H1 (cell line): ENCODE measurements around the gene IL24. TPM values are rescaled to one million over a fixed set of nuclear protein-coding genes. Genes with fewer than 3 reads are reported as not detected.

ENCODE experiments used
- CTCF ChIA-PET: fragments of 300-600 bp; sonication (Branson Sonifier 250); formaldehyde crosslinking; loops from one replicate; lab custom pipeline; 2021; ENCODE audit not compliant: partially characterized antibody; lab: Charles Lee
- POLR2A ChIA-PET: fragments of 300-600 bp; sonication (Branson Sonifier 250); formaldehyde crosslinking; loops from one replicate; lab custom pipeline; 2021; ENCODE audit warnings: inconsistent platforms; ENCODE audit not compliant: partially characterized antibody; lab: Charles Lee
- DNase-seq, 2 experiments: peaks; one replicate each; pipeline versions ENCODE4 v3.0.0 to v3.0.0-alpha.2; 2010 to 2022; ENCODE audit warnings: low spot score in 2 of 2, low read depth in 1 of 2, mixed read lengths in 1 of 2
- FAIRE-seq: peaks from 2 replicates; lab custom pipeline; 2011; peaks lifted over from hg19 to GRCh38; lab: Jason Lieb, UNC
- H2AFZ ChIP-seq: 2 replicates; pipeline ENCODE4 v1.8.1; 2012; ENCODE audit warnings: low read length, inconsistent platforms
- H2AK5ac ChIP-seq: 2 replicates; pipeline ENCODE4 v1.6.1; 2013; ENCODE audit warnings: low read depth, low read length
- H2BK120ac ChIP-seq: replicated peaks from 2 replicates; pipeline ENCODE3; 2013; ENCODE audit warnings: low read depth, low read length, inconsistent platforms
- H2BK12ac ChIP-seq: 2 replicates; pipeline ENCODE4 v1.6.1; 2013; ENCODE audit warnings: low read depth, low read length
- H2BK15ac ChIP-seq: 2 replicates; pipeline ENCODE4 v1.6.1; 2013; ENCODE audit warnings: low read length
- H2BK20ac ChIP-seq: 2 replicates; pipeline ENCODE4 v1.6.1; 2013; ENCODE audit warnings: low read length
- H2BK5ac ChIP-seq: 2 replicates; pipeline ENCODE4 v1.6.1; 2013; ENCODE audit warnings: low read depth, low read length
- H3K14ac ChIP-seq: 2 replicates; pipeline ENCODE4 v1.6.1; 2013; ENCODE audit warnings: inconsistent platforms; ENCODE audit not compliant: insufficient read length
- H3K18ac ChIP-seq: 2 replicates; pipeline ENCODE4 v1.6.1; 2013; ENCODE audit warnings: low read length; ENCODE audit errors: extremely low read depth
- H3K23ac ChIP-seq: 2 replicates; pipeline ENCODE4 v1.6.1; 2013; ENCODE audit warnings: inconsistent platforms; ENCODE audit not compliant: insufficient read length
- H3K23me2 ChIP-seq: 2 replicates; pipeline ENCODE4 v1.6.1; 2013; ENCODE audit warnings: low read depth, low read length
- H3K27ac ChIP-seq: 2 replicates; pipeline ENCODE4 v1.6.1; 2011; ENCODE audit warnings: low read depth, low read length, inconsistent platforms
- H3K27me3 ChIP-seq, 4 experiments: replicated peaks in 1 of 4; 1 replicate in 1 of 4; 2 replicates in 3 of 4; pipeline versions ENCODE4 v1.6.1 to v1.8.1; 2011 to 2013; ENCODE audit warnings: low read length in 3 of 4, mild to moderate bottlenecking in 3 of 4, inconsistent platforms in 2 of 4, mixed read lengths in 2 of 4, moderate library complexity in 1 of 4; ENCODE audit not compliant: control insufficient read depth in 3 of 4, insufficient read depth in 3 of 4; ENCODE audit errors: extremely low read depth in 1 of 4
- H3K36me3 ChIP-seq, 4 experiments: 2 replicates each; pipeline versions ENCODE4 v1.6.1 to v1.8.1; 2011 to 2013; ENCODE audit warnings: mild to moderate bottlenecking in 4 of 4, low read length in 3 of 4, moderate library complexity in 2 of 4, control low read depth in 1 of 4, inconsistent platforms in 1 of 4; ENCODE audit not compliant: insufficient read depth in 4 of 4, control insufficient read depth in 2 of 4
- H3K4ac ChIP-seq: replicated peaks from 2 replicates; pipeline ENCODE3; 2013; ENCODE audit warnings: low read length, low read depth, mixed read lengths, inconsistent platforms; ENCODE audit not compliant: insufficient read length
- H3K4me1 ChIP-seq, 4 experiments: replicated peaks in 1 of 4; 1 replicate in 1 of 4; 2 replicates in 3 of 4; pipeline versions ENCODE4 v1.6.1 to v1.8.1; 2011 to 2013; ENCODE audit warnings: low read length in 3 of 4, inconsistent platforms in 2 of 4, mixed read lengths in 1 of 4; ENCODE audit not compliant: insufficient read depth in 4 of 4, control insufficient read depth in 3 of 4
- H3K4me2 ChIP-seq, 2 experiments: 2 replicates each; pipeline versions ENCODE4 v1.6.1 to v1.8.1; 2011 to 2013; ENCODE audit warnings: low read depth in 2 of 2, low read length in 2 of 2, control low read depth in 1 of 2, inconsistent platforms in 1 of 2, mild to moderate bottlenecking in 1 of 2; ENCODE audit not compliant: insufficient read depth in 1 of 2
- H3K4me3 ChIP-seq, 4 experiments: fragments of 200-600, 300-600 bp in 1 of 4; sonication (generic), shearing (Covaris generic), sonication (Bioruptor Twin) in 1 of 4; 2 replicates each; pipeline versions ENCODE4 v1.5.1 to v1.8.1; 2011 to 2016; ENCODE audit warnings: low read length in 4 of 4, low read depth in 3 of 4, control low read depth in 2 of 4, inconsistent platforms in 2 of 4, mild to moderate bottlenecking in 2 of 4, mixed read lengths in 1 of 4, moderate library complexity in 1 of 4; ENCODE audit not compliant: insufficient read depth in 2 of 4; ENCODE audit errors: extremely low read depth in 1 of 4
- H3K56ac ChIP-seq: replicated peaks from 2 replicates; pipeline ENCODE3; 2013; ENCODE audit warnings: low read depth, mild to moderate bottlenecking, mixed read lengths, low read length, inconsistent platforms; ENCODE audit not compliant: insufficient read length
- H3K79me1 ChIP-seq: 2 replicates; pipeline ENCODE4 v1.6.1; 2013; ENCODE audit warnings: low read depth, low read length, control low read depth
- H3K79me2 ChIP-seq, 2 experiments: 2 replicates each; pipeline versions ENCODE4 v1.6.1 to v1.8.1; 2012 to 2013; ENCODE audit warnings: low read length in 2 of 2, mild to moderate bottlenecking in 2 of 2, inconsistent platforms in 1 of 2; ENCODE audit not compliant: insufficient read depth in 2 of 2, control insufficient read depth in 1 of 2
- H3K9ac ChIP-seq, 4 experiments: replicated peaks in 1 of 4; 1 replicate in 1 of 4; 2 replicates in 3 of 4; pipeline versions ENCODE4 v1.6.1 to v1.8.1; 2011 to 2013; ENCODE audit warnings: low read depth in 3 of 4, low read length in 3 of 4, control low read depth in 2 of 4, mild to moderate bottlenecking in 2 of 4, moderate library complexity in 2 of 4, inconsistent platforms in 1 of 4; ENCODE audit errors: extremely low read depth in 1 of 4
- H3K9me3 ChIP-seq, 2 experiments: 2 replicates each; pipeline versions ENCODE4 v1.6.1 to v1.8.1; 2012 to 2013; ENCODE audit warnings: mild to moderate bottlenecking in 2 of 2, moderate library complexity in 2 of 2, control low read depth in 1 of 2, inconsistent platforms in 1 of 2, low read depth in 1 of 2, low read length in 1 of 2, mixed read lengths in 1 of 2; ENCODE audit not compliant: insufficient read depth in 2 of 2
- H4K20me1 ChIP-seq, 2 experiments: replicated peaks in 1 of 2; 2 replicates each; pipeline versions ENCODE3 to v1.8.1; 2011 to 2013; ENCODE audit warnings: inconsistent platforms in 2 of 2, low read length in 2 of 2, mild to moderate bottlenecking in 1 of 2; ENCODE audit not compliant: insufficient read depth in 2 of 2, control insufficient read depth in 1 of 2
- H4K5ac ChIP-seq: 2 replicates; pipeline ENCODE4 v1.6.1; 2013; ENCODE audit warnings: low read length, low read depth, mixed read lengths, inconsistent platforms; ENCODE audit not compliant: insufficient read length
- H4K8ac ChIP-seq: 2 replicates; pipeline ENCODE4 v1.8.0; 2013; ENCODE audit warnings: mild to moderate bottlenecking, moderate library complexity, low read length, inconsistent platforms; ENCODE audit not compliant: insufficient read depth; ENCODE audit errors: extremely low read depth
- H4K91ac ChIP-seq: replicated peaks from 2 replicates; pipeline ENCODE3; 2013; ENCODE audit warnings: low read length, mixed read lengths, inconsistent platforms; ENCODE audit not compliant: insufficient read length
- BACH1 ChIP-seq: IDR thresholded peaks from 2 replicates; pipeline ENCODE4 v1.6.1; 2012; ENCODE audit warnings: low read length, improper control_type of control experiment
- EZH2 ChIP-seq: fragments of 200-600 bp; sonication (generic); IDR thresholded peaks from 2 replicates; pipeline ENCODE4 v1.7.1; 2012; ENCODE audit warnings: low read depth, mild to moderate bottlenecking, moderate library complexity, low read length, inconsistent platforms; ENCODE audit not compliant: severe bottlenecking
- HDAC6 ChIP-seq: IDR thresholded peaks from one replicate; pipeline ENCODE4 v1.7.1; 2012; ENCODE audit warnings: low read depth, mild to moderate bottlenecking, inconsistent platforms, low read length, moderate library complexity
- POU5F1 ChIP-seq: IDR thresholded peaks from 2 replicates; pipeline ENCODE4 v1.6.1; 2011; ENCODE audit warnings: low read depth, mild to moderate bottlenecking, low read length, moderate library complexity
- SIRT6 ChIP-seq: IDR thresholded peaks from one replicate; pipeline ENCODE4 v1.7.1; 2012; ENCODE audit warnings: low read length, inconsistent platforms
- SIX5 ChIP-seq: IDR thresholded peaks from 2 replicates; pipeline ENCODE4 v1.6.1; 2011; ENCODE audit warnings: mild to moderate bottlenecking, low read depth, low read length
- WGBS, 2 experiments: shearing (Covaris generic) in 1 of 2; methylation state at CpG; one replicate each; pipeline versions ENCODE4 v1.1.6 to v1.1.7; 2013 to 2015; ENCODE audit warnings: low lambda C conversion rate in 2 of 2, mixed read lengths in 2 of 2, inconsistent platforms in 1 of 2, low coverage in 1 of 2, missing lambda C conversion rate in 1 of 2; ENCODE audit not compliant: insufficient replicate concordance in 2 of 2, insufficient coverage in 1 of 2, insufficient read length in 1 of 2; ENCODE audit errors: extremely low coverage in 1 of 2, missing lambda C conversion rate in 1 of 2; 5-methylcytosine and 5-hydroxymethylcytosine counted together
- polyA plus RNA-seq, 7 experiments: library from polyadenylated mRNA; depleted of rRNA in 3 of 7; stranded (reverse) in 5 of 7; unstranded in 2 of 7; fragments of >200 nt in 5 of 7; fragments of 200-250 nt in 2 of 7; gene quantifications; 1 replicate in 5 of 7; 2 replicates in 1 of 7; 4 replicates in 1 of 7; pipeline versions ENCODE4 v1.2.1 to v1.2.3, GENCODE V29; 2011 to 2013; ENCODE audit warnings: missing spikeins in 2 of 7, mixed read lengths in 2 of 7
- total RNA-seq: library from RNA; stranded (reverse); fragmentation: NEBNext Ultra II Directional; extraction: Animal tissue kit (Norgen Biotek cat#: 25700); gene quantifications from 2 replicates; pipeline ENCODE4 v1.2.1, GENCODE V29; 2021

The IL24 gene
- total and polyA plus RNA-seq, 2 of the 8 experiments (the other 6 are each of a cell fraction or from before 2014, with no cell fraction given), result not detected

DNA sequence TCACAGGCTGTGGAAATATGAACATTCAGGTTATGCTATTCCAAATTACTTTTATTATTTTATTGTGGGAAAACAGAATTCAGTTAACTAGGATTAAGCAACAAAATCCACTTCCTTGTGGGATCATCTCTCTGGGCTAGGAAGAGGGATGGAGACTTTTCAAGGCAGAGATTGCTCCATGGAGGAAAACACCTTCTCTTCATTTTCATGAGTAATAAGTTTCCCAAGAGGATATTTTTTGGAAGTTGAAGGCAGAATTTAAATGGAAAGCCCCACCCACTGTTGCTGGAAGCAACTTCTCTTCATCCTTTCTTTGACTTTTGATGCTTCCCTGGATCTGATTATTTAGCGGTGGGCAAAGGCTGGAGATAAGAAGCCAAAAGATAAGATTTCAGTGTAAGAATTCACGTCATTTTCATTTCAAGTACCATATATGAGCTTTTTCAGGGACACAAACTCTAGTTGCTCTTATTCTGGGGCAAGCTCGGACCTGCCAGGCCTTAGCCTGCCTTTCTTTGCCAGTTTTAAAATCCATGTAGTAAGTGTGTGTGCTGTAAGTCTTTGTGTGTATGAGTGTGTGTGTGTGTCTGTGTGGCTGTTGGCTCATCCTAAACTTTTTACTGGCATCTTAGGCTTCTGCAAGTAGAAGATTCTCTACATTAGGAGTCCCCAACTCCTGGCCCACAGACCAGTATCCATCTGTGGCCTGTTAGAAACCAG is 11.7 kb upstream of the IL24 start:
- no peak for TF ChIP-seq SIRT6
- no peak for TF ChIP-seq EZH2
- TF ChIP-seq HDAC6, result no peak
- TF ChIP-seq BACH1, result no peak
- TF ChIP-seq SIX5, result no peak
- TF ChIP-seq POU5F1, result no peak
- H3K4me3 ChIP-seq, result no peak overlapping the region
- no peak overlapping the region for H2BK5ac ChIP-seq
- H3K79me1 ChIP-seq, result no peaks in the 10 kb centered on the region
- H3K23me2 ChIP-seq, result no peaks in the 10 kb centered on the region
- FAIRE-seq (no peak), DNase-seq (no peak)
- peaks cover 0 to 3% (median 0%) of the 10 kb centered on the region in 4 experiments; a peak in 2 of 7 replicates for H3K4me1 ChIP-seq
- WGBS, 2 experiments, result 92% methylated on average over 3 of the region's 3 CpGs; no CpG with 5 or more reads in 1 of the 2 experiments
- no peaks in the 10 kb centered on the region for H3K36me3 ChIP-seq
- no peak overlapping the region for H2BK120ac ChIP-seq
- H3K18ac ChIP-seq, result no peak overlapping the region
- no peak overlapping the region for H4K5ac ChIP-seq
- no peaks in the 10 kb centered on the region for H3K27me3 ChIP-seq
- H2BK15ac ChIP-seq, result no peak overlapping the region
- no peak overlapping the region for H3K23ac ChIP-seq
- H3K4ac ChIP-seq, result no peak overlapping the region
- CTCF ChIA-PET, result interaction anchor here (0.6 to 3.3 kb wide), 14 partner anchors 9 to 150 kb away, joined by 3 to 19 read pairs (median 5); partner anchors contain the start of gene IL20
- no peak overlapping the region for H2BK12ac ChIP-seq
- no peak overlapping the region for H3K9ac ChIP-seq
- no peak overlapping the region for H3K4me2 ChIP-seq
- H3K27ac ChIP-seq, result no peak overlapping the region
- POLR2A ChIA-PET, result interaction anchor here (1.2 kb wide), 1 partner anchor 14 kb away, joined by 4 read pairs; no protein-coding TSS in a partner anchor
- no peaks in the 10 kb centered on the region for H4K20me1 ChIP-seq
- H2AFZ ChIP-seq, result no peak overlapping the region
- no peaks in the 10 kb centered on the region for H3K9me3 ChIP-seq
- H3K79me2 ChIP-seq, result no peaks in the 10 kb centered on the region
- H2AK5ac ChIP-seq, result no peak overlapping the region
- H3K56ac ChIP-seq, result no peak overlapping the region
- no peak overlapping the region for H4K91ac ChIP-seq
- H4K8ac ChIP-seq, result no peak overlapping the region
- no peak overlapping the region for H2BK20ac ChIP-seq
- H3K14ac ChIP-seq, result no peak overlapping the region
